IMR-90 (cell line): ENCODE measurements around the gene ALDH2. TPM values are rescaled to one million over a fixed set of nuclear protein-coding genes. Genes with fewer than 3 reads are reported as not detected.

ENCODE experiments used
- ATAC-seq: fragments of 200-7000 bp; cut with Tn5 transposase; 2 replicates; pipeline ENCODE4 v1.9.1; 2020; ENCODE audit warnings: low read depth, mild to moderate bottlenecking, moderate library complexity
- BruUV-seq: library from RNA; stranded (reverse); fragments of 400-500 nt; replicated peaks from 2 replicates; lab custom pipeline; 2021; lab: Mats Ljungman, UMichigan
- CTCF ChIA-PET: fragments of 300-600 bp; formaldehyde crosslinking; extraction: SDS; loops from one replicate; lab custom pipeline; 2021; ENCODE audit warnings: antibody characterized with exemption; lab: Yijun Ruan, JAX
- POLR2A ChIA-PET: fragments of 300-600 bp; sonication (Branson Sonifier 250); formaldehyde crosslinking; loops from one replicate; lab custom pipeline; 2022; ENCODE audit warnings: antibody characterized with exemption; ENCODE audit not compliant: unreplicated experiment; lab: Charles Lee
- DNase-seq: peaks from one replicate; pipeline ENCODE4 v3.0.0; 2013
- H2AFZ ChIP-seq: replicated peaks from 2 replicates; pipeline ENCODE3; 2013; ENCODE audit warnings: low read length, mild to moderate bottlenecking; ENCODE audit not compliant: poor library complexity
- H2AK5ac ChIP-seq: 2 replicates; pipeline ENCODE4 v1.6.1; 2013; ENCODE audit warnings: low read depth, low read length, inconsistent platforms
- H2AK9ac ChIP-seq: replicated peaks from 2 replicates; pipeline ENCODE3; 2013; ENCODE audit warnings: mild to moderate bottlenecking, low read depth, low read length, moderate library complexity; ENCODE audit not compliant: poor library complexity
- H2BK120ac ChIP-seq: 2 replicates; pipeline ENCODE4 v1.6.1; 2013; ENCODE audit warnings: low read depth, low read length, inconsistent platforms
- H2BK15ac ChIP-seq: 3 replicates; pipeline ENCODE4 v1.6.1; 2013; ENCODE audit warnings: low read depth, low read length, inconsistent platforms
- H2BK20ac ChIP-seq: 2 replicates; pipeline ENCODE4 v1.6.1; 2013; ENCODE audit warnings: low read depth, mild to moderate bottlenecking, inconsistent platforms, low read length, moderate library complexity
- H2BK5ac ChIP-seq: 2 replicates; pipeline ENCODE4 v1.6.1; 2013; ENCODE audit warnings: mild to moderate bottlenecking, low read depth, low read length, inconsistent platforms; ENCODE audit not compliant: poor library complexity, severe bottlenecking
- H3K14ac ChIP-seq: replicated peaks from 2 replicates; pipeline ENCODE4 v1.6.1; 2013; ENCODE audit warnings: low read depth, low read length, inconsistent platforms
- H3K18ac ChIP-seq: 2 replicates; pipeline ENCODE4 v1.6.1; 2013; ENCODE audit warnings: low read depth, low read length, control low read depth
- H3K23ac ChIP-seq: 2 replicates; pipeline ENCODE4 v1.6.1; 2013; ENCODE audit warnings: low read depth, low read length, inconsistent platforms
- H3K27ac ChIP-seq: 2 replicates; pipeline ENCODE4 v1.5.1; 2013; ENCODE audit warnings: mild to moderate bottlenecking, control low read depth, low read length; ENCODE audit not compliant: insufficient read depth
- H3K27me3 ChIP-seq: 2 replicates; pipeline ENCODE4 v1.6.1; 2013; ENCODE audit warnings: low read length; ENCODE audit not compliant: control insufficient read depth, insufficient read depth
- H3K36me3 ChIP-seq: 2 replicates; pipeline ENCODE4 v1.6.1; 2013; ENCODE audit warnings: low read length, mixed read lengths; ENCODE audit not compliant: control insufficient read depth, insufficient read depth
- H3K4ac ChIP-seq: 2 replicates; pipeline ENCODE4 v1.6.1; 2013; ENCODE audit warnings: low read depth, low read length, inconsistent platforms
- H3K4me1 ChIP-seq: 2 replicates; pipeline ENCODE4 v1.6.1; 2013; ENCODE audit warnings: low read length, mixed read lengths; ENCODE audit not compliant: control insufficient read depth, insufficient read depth
- H3K4me2 ChIP-seq: 2 replicates; pipeline ENCODE4 v1.6.1; 2013; ENCODE audit warnings: low read depth, mild to moderate bottlenecking, control low read depth, low read length, moderate library complexity
- H3K4me3 ChIP-seq: 2 replicates; pipeline ENCODE4 v1.5.1; 2013; ENCODE audit warnings: low read depth, mild to moderate bottlenecking, control low read depth, low read length, moderate library complexity; ENCODE audit not compliant: insufficient read depth
- H3K56ac ChIP-seq: 2 replicates; pipeline ENCODE4 v1.6.1; 2013; ENCODE audit warnings: low read length, inconsistent platforms; ENCODE audit not compliant: insufficient read depth; ENCODE audit errors: extremely low read depth
- H3K79me1 ChIP-seq, 2 experiments: 2 replicates each; pipeline ENCODE4 v1.6.1; 2013; ENCODE audit warnings: low read length in 2 of 2, inconsistent platforms in 1 of 2, low read depth in 1 of 2
- H3K9ac ChIP-seq: 2 replicates; pipeline ENCODE4 v1.6.1; 2013; ENCODE audit warnings: low read depth, low read length, control low read depth
- H3K9me1 ChIP-seq: 2 replicates; pipeline ENCODE4 v1.6.1; 2013; ENCODE audit warnings: low read length, inconsistent platforms; ENCODE audit not compliant: insufficient read depth
- H3K9me3 ChIP-seq: 2 replicates; pipeline ENCODE4 v1.6.1; 2013; ENCODE audit warnings: low read length; ENCODE audit not compliant: control insufficient read depth, insufficient read depth
- H4K20me1 ChIP-seq: 2 replicates; pipeline ENCODE4 v1.6.1; 2013; ENCODE audit warnings: low read length, inconsistent platforms; ENCODE audit not compliant: insufficient read depth
- H4K5ac ChIP-seq: 2 replicates; pipeline ENCODE4 v1.6.1; 2013; ENCODE audit warnings: mild to moderate bottlenecking, low read depth, low read length, control low read depth
- H4K8ac ChIP-seq, 2 experiments: 2 replicates each; pipeline ENCODE4 v1.6.1; 2013; ENCODE audit warnings: low read depth in 2 of 2, low read length in 2 of 2, control low read depth in 1 of 2, inconsistent platforms in 1 of 2
- H4K91ac ChIP-seq: 2 replicates; pipeline ENCODE4 v1.6.1; 2013; ENCODE audit warnings: low read depth, low read length, inconsistent platforms; ENCODE audit not compliant: insufficient read depth
- BHLHE40 ChIP-seq: fragments of 150-350 bp; IDR thresholded peaks from 2 replicates; pipeline ENCODE4 v1.6.1; 2016; ENCODE audit warnings: mild to moderate bottlenecking, low read depth, low read length
- CEBPB ChIP-seq: IDR thresholded peaks from 2 replicates; pipeline ENCODE4 v1.6.1; 2012; ENCODE audit warnings: low read depth, low read length, improper control_type of control experiment
- CHD1 ChIP-seq: IDR thresholded peaks from 2 replicates; pipeline ENCODE4 v1.6.1; 2012; ENCODE audit warnings: low read depth, low read length, improper control_type of control experiment
- FOS ChIP-seq: fragments of 150-350 bp; IDR thresholded peaks from 2 replicates; pipeline ENCODE4 v1.6.1; 2016; ENCODE audit warnings: low read depth, low read length
- MAFK ChIP-seq: IDR thresholded peaks from 2 replicates; pipeline ENCODE4 v1.6.1; 2012; ENCODE audit warnings: low read depth, low read length, improper control_type of control experiment
- MAZ ChIP-seq: IDR thresholded peaks from 2 replicates; pipeline ENCODE4 v1.6.1; 2012; ENCODE audit warnings: low read depth, mild to moderate bottlenecking, low read length, improper control_type of control experiment, moderate library complexity, borderline replicate concordance
- MXI1 ChIP-seq: IDR thresholded peaks from 2 replicates; pipeline ENCODE4 v1.6.1; 2012; ENCODE audit warnings: low read depth, mild to moderate bottlenecking, low read length, moderate library complexity, borderline replicate concordance
- NFE2L2 ChIP-seq: fragments of 150-350 bp; IDR thresholded peaks from 2 replicates; pipeline ENCODE4 v1.6.1; 2016; ENCODE audit warnings: low read depth, mild to moderate bottlenecking, low read length
- POLR2A ChIP-seq: IDR thresholded peaks from 2 replicates; pipeline ENCODE4 v1.6.1; 2012; ENCODE audit warnings: mild to moderate bottlenecking, low read depth, low read length
- RAD21 ChIP-seq: IDR thresholded peaks from 2 replicates; pipeline ENCODE4 v1.6.1; 2012; ENCODE audit warnings: low read length, improper control_type of control experiment
- RCOR1 ChIP-seq: IDR thresholded peaks from 2 replicates; pipeline ENCODE4 v1.6.1; 2012; ENCODE audit warnings: mild to moderate bottlenecking, low read length, improper control_type of control experiment; ENCODE audit not compliant: insufficient replicate concordance
- RFX5 ChIP-seq: IDR thresholded peaks from 2 replicates; pipeline ENCODE4 v1.8.0; 2012; ENCODE audit warnings: low read depth, mild to moderate bottlenecking, low read length, moderate library complexity
- SMC3 ChIP-seq: fragments of 150-350 bp; IDR thresholded peaks from 2 replicates; pipeline ENCODE4 v1.6.1; 2016; ENCODE audit warnings: low read depth, mild to moderate bottlenecking, antibody characterized with exemption, low read length, moderate library complexity
- WGBS, 2 experiments: methylation state at CpG; one replicate each; pipeline versions ENCODE4 v1.1.5 to v1.1.7; 2013; ENCODE audit warnings: missing lambda C conversion rate in 2 of 2; ENCODE audit not compliant: insufficient read length in 1 of 2; ENCODE audit errors: extremely low coverage in 2 of 2; 5-methylcytosine and 5-hydroxymethylcytosine counted together
- dilution Hi-C: fragments of 300-500 bp; cut with HindIII; formaldehyde crosslinking; loops from one replicate; pipeline ENCODE4 v1.14.3; 2018; ENCODE audit warnings: low sequenced_read_pairs; ENCODE audit not compliant: unreplicated experiment
- in situ Hi-C: fragments of 300-500 bp; cut with MboI; formaldehyde crosslinking; loops from 3 replicates; pipeline ENCODE4 v1.14.3; 2019; ENCODE audit warnings: low sequenced_read_pairs, inconsistent platforms, mixed read lengths
- intact Hi-C: fragments of 100-400 bp; cut with micrococcal nuclease; formaldehyde crosslinking; loops from 2 replicates; pipeline ENCODE4 v1.10.0; 2022
- polyA plus RNA-seq, 3 experiments: library from polyadenylated mRNA; depleted of rRNA; stranded (reverse); fragments of >200 nt; gene quantifications; 2 replicates each; pipeline ENCODE4 v1.2.3, GENCODE V29; 2012; ENCODE audit warnings: low replicate concordance in 1 of 3
- total RNA-seq: library from RNA; depleted of rRNA; stranded (reverse); fragments of >200 nt; gene quantifications from 2 replicates; pipeline ENCODE4 v1.2.3, GENCODE V29; 2012
- TF ChIP-seq, protein P1 (sequence below): conservative IDR thresholded peaks from 2 replicates; pipeline ENCODE4 v1.5.1; 2012; ENCODE audit warnings: mild to moderate bottlenecking, low read depth, low read length, improper control_type of control experiment
- TF ChIP-seq, protein P2 (sequence below): fragments of 150-350 bp; IDR thresholded peaks from 2 replicates; pipeline ENCODE4 v1.6.1; 2017; ENCODE audit warnings: mild to moderate bottlenecking, antibody characterized with exemption, low read length, low read depth
- TF ChIP-seq, protein P3 (sequence below): fragments of 150-350 bp; IDR thresholded peaks from 2 replicates; pipeline ENCODE4 v1.6.1; 2016; ENCODE audit warnings: low read depth, mild to moderate bottlenecking, low read length, moderate library complexity, borderline replicate concordance

ALDH2 gene
- total and polyA plus RNA-seq, 2 of the 4 experiments (the other 2 are of a cell fraction): 16.0 to 41.2 TPM

DNA sequence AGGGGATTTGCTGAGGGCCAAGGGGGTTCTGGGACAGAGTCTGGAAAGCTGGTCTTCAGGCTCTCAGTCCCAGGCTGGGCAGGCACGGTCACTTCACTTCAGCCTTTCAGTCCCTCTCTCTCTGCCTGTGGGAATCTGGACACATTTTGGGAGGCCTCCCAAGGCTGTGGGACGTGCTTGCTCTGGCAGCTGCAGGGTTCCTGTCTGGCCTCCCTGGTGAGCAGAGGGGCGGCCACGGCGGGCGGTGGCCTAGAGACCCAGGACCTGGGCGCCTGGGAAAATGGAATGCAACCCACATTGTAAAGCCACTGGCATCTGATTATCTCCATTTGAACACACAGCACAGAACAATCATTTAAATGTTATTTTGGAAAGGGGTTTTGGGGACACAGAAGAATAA is 10.1 kb upstream of the ALDH2 start:
- no peaks in the 10 kb centered on the region for H3K79me1 ChIP-seq
- H3K23ac ChIP-seq: no peak overlapping the region
- ChIA-PET CTCF (no interaction called here), POLR2A (interaction anchor here (1.7 kb wide), 1 partner anchor 10 kb away, joined by 6 read pairs; the partner anchor contains the start of gene ALDH2)
- H3K36me3 ChIP-seq: peaks cover 20% of the 10 kb centered on the region
- H3K4me1 ChIP-seq: peaks cover 14% of the 10 kb centered on the region; the same call in 1 of the 2 replicates
- H2BK15ac ChIP-seq: no peak overlapping the region
- H4K91ac ChIP-seq: no peak overlapping the region
- H3K9ac ChIP-seq: no peak overlapping the region
- no peak overlapping the region for H2AFZ ChIP-seq
- H3K56ac ChIP-seq: no peak overlapping the region
- no peak overlapping the region for H2AK9ac ChIP-seq
- DNase-seq (no peak), ATAC-seq (no peak)
- dilution Hi-C loops: no loop called here
- H4K8ac ChIP-seq: no peak overlapping the region
- no TSS peak for BruUV-seq
- no peaks in the 10 kb centered on the region for H3K9me1 ChIP-seq
- H3K4ac ChIP-seq: no peak overlapping the region
- H3K27ac ChIP-seq: no peak overlapping the region
- H2BK5ac ChIP-seq: no peak overlapping the region
- H3K9me3 ChIP-seq: no peaks in the 10 kb centered on the region
- H4K20me1 ChIP-seq: peaks cover 5% of the 10 kb centered on the region; the same call in 1 of the 2 replicates
- no peak overlapping the region for H3K14ac ChIP-seq
- no peak overlapping the region for H2AK5ac ChIP-seq
- no peak overlapping the region for H4K5ac ChIP-seq
- no peak overlapping the region for H2BK20ac ChIP-seq
- in situ Hi-C loops: loop anchor here (5.0 kb wide), 1 partner anchor 56 kb away; no protein-coding TSS in a partner anchor
- no peak overlapping the region for H3K18ac ChIP-seq
- no peak overlapping the region for H2BK120ac ChIP-seq
- no peaks in the 10 kb centered on the region for H3K27me3 ChIP-seq
- H3K4me2 ChIP-seq: no peak overlapping the region
- no peak overlapping the region for H3K4me3 ChIP-seq
- no peak for TF ChIP-seq BHLHE40
- no peak for TF ChIP-seq RAD21
- no peak for TF ChIP-seq MAFK
- no peak for TF ChIP-seq NFE2L2
- no peak for TF ChIP-seq RCOR1
- TF ChIP-seq, protein P1, sequence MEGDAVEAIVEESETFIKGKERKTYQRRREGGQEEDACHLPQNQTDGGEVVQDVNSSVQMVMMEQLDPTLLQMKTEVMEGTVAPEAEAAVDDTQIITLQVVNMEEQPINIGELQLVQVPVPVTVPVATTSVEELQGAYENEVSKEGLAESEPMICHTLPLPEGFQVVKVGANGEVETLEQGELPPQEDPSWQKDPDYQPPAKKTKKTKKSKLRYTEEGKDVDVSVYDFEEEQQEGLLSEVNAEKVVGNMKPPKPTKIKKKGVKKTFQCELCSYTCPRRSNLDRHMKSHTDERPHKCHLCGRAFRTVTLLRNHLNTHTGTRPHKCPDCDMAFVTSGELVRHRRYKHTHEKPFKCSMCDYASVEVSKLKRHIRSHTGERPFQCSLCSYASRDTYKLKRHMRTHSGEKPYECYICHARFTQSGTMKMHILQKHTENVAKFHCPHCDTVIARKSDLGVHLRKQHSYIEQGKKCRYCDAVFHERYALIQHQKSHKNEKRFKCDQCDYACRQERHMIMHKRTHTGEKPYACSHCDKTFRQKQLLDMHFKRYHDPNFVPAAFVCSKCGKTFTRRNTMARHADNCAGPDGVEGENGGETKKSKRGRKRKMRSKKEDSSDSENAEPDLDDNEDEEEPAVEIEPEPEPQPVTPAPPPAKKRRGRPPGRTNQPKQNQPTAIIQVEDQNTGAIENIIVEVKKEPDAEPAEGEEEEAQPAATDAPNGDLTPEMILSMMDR: no peak
- TF ChIP-seq CEBPB: no peak
- TF ChIP-seq, protein P2, sequence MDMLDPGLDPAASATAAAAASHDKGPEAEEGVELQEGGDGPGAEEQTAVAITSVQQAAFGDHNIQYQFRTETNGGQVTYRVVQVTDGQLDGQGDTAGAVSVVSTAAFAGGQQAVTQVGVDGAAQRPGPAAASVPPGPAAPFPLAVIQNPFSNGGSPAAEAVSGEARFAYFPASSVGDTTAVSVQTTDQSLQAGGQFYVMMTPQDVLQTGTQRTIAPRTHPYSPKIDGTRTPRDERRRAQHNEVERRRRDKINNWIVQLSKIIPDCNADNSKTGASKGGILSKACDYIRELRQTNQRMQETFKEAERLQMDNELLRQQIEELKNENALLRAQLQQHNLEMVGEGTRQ: no peak
- no peak for TF ChIP-seq FOS
- no peak for TF ChIP-seq CHD1
- TF ChIP-seq, protein P3, sequence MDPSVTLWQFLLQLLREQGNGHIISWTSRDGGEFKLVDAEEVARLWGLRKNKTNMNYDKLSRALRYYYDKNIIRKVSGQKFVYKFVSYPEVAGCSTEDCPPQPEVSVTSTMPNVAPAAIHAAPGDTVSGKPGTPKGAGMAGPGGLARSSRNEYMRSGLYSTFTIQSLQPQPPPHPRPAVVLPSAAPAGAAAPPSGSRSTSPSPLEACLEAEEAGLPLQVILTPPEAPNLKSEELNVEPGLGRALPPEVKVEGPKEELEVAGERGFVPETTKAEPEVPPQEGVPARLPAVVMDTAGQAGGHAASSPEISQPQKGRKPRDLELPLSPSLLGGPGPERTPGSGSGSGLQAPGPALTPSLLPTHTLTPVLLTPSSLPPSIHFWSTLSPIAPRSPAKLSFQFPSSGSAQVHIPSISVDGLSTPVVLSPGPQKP: no peak
- no peak for TF ChIP-seq RFX5
- no peak for TF ChIP-seq POLR2A
- TF ChIP-seq MXI1: no peak
- TF ChIP-seq MAZ: no peak
- TF ChIP-seq SMC3: no peak
- WGBS, 2 experiments: no CpG with 5 or more reads among the region's 7 CpGs
- intact Hi-C loops: no loop called here
